HG03064 (cell line): ENCODE measurements around the gene ARHGAP24.
"Not testable (repeated sequence)": the region's sequence is repeated elsewhere in the genome, so short reads cannot be mapped to it uniquely, and the experiment has no call there.

Source experiments
- ATAC-seq: cut with Tn5 transposase; IDR thresholded peaks from one replicate; pipeline ENCODE4 v1.9.1; 2021; ENCODE audit warnings: low read depth; ENCODE audit not compliant: unreplicated experiment

ARHGAP24 gene

DNA sequence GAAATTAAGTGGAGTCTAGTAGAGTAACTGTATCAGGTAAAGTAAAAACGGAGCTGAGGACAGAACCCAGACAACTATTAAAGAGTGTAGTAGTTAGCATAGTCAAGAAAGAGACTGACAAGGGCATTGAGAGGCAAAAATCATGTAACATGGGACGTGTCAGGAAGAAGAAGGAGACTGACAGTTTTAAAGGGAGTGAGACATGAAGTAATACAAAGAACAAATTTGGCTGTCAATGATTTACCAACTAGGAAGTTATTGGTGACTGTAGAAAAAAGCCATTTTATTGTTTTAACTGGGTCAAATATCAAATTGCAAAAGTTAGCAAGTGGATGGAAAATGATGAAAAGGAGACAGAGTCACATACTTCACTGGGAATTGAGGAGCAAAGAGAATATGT is 462.6 kb downstream of the ARHGAP24 start:
- no peak for ATAC-seq

DNA sequence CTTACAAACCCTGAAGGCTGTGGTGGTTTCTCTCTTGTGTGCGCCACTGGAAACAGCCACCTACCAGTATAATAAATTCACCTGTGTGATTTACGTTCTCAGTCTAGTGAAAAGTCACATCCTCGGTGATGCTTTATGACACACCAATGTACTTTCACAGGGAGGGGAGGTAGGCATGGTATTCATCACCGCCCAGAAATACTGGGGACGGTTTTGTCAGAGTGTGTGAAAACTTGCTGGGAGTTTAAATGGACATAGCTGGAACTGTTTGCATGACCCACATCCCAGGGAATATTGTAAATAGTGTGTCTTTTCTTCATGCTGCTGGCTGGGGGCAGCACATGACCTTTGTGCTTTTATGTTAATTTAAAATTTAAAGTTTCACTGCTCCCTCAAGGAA is 463.1 kb downstream of the ARHGAP24 start:
- ATAC-seq: no peak

DNA sequence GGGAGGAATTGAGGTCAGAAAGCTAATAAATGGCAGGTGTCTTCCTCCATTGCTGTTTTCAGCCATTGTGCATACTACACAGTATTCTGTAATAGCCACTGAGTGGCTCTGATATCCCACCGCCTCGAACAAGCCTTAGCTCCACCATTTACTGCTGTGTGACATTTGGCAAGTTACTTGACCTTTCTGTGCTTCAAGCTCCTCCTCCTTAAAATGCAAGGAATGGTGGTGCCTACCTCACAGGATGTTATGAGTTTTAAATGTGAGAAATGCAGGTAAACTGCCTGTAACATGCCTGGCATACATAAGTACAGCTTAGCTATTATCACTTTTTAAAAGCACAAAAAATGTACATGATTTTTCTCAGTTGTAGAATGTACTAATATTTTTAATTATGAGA is 464.0 kb downstream of the ARHGAP24 start:
- no peak for ATAC-seq

DNA sequence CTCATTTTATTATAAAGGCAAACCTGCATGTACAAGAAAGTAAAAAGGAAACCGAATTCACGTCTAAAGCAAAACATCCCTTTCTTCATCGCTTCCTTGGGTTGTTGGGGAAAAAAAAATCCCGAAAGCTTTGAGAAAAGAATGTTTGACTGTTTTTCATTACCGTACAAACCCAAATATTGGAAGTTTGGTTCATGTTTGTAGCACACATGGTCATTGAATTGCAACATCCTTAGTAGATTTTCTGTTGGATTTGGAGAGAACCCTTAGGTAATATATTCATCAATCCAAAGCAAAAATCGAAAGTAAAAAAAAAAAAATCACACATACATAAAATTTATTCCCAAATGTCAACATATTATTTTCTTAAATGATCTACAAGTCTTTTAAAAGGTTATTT is 464.6 kb downstream of the ARHGAP24 start:
- no peak for ATAC-seq

DNA sequence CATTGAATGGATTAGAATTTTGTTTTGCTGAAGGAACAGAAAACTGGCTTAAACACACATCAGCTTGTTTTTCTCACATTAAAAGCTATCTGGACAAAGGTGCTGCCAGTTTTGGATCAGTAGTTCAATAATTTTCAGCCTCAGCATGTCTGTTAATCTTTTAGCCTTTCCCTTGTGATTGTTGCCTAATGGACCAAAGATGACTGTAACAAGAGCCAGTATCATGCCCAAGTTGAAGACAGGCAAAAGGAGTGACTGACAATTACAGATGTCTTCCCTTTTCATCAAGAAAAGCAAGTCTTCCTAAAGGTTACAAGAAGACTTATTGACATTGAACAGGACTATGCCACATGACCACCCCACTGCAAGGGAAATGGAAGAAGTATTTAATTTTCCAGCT is 465.2 kb downstream of the ARHGAP24 start:
- ATAC-seq: no peak

DNA sequence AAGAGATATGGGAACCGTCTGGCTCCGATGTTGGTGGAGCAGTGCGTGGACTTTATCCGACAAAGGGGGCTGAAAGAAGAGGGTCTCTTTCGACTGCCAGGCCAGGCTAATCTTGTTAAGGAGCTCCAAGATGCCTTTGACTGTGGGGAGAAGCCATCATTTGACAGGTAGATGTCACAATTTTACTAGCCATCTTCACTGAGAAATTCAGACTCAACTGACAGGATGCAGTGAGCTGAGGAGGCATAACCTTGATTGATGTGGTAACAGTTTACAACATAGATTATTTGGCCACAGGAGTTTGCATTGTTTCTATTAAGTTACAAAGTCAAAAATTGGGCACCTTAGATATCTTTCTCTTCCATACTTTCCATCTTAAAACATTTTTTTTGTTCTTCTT is 467.2 kb downstream of the ARHGAP24 start:
- ATAC-seq: no peak

DNA sequence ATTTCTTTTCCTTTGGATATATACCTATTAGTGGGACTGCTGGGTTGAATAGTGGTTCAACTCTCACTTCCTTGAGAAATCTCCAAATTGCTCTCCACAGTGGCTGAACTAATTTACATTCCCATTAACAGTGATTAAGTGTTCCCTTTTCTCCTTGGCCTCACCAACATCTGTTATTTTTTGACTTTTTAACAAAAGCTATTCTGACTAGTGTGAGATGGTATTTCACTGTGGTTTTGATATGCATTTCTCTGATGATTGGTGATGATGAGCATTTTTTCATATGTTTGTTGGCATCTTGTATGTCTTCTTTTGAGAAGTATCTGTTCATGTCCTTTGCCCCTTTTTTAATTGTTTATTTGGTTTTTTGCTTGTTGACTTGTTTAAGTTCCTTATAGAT is 471.9 kb downstream of the ARHGAP24 start:
- ATAC-seq: no peak

DNA sequence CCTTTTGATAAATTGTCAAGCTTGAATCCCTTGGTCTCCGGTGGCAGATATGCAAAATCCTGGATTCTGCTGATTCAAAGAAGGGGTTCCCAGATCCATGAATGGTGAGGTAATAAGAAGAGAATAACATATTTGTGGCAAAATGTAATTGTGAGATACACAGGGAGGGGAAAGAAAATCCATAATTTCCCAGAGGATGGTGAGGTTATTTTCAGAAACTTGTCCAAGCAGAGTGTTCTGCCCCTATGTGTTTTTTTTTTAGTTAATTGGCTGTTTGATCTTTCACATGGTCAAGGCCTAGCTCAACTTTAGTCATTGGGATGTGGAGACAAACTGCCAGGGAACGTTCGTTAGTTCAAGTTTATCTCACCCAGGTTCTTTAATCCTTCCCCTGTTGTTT is 476.1 kb downstream of the ARHGAP24 start:
- ATAC-seq: no peak

DNA sequence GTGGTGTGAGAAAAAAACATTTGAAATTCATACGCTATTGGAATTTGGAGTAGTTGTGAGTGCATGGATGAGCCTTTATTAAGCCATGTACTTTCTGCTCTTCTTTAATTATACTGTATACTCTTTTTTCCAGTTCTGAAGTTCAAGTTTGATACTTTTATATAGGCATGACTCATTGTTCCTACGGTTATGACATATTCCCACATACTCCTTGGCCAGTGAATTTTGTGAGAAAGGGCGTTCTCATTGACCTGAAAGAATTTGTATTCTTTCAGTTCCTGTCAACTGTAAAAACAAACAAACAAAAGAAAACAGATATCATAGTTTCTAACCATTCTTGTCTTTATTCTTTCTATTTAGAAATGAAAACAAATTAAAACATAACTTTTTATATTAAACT is 477.6 kb downstream of the ARHGAP24 start:
- ATAC-seq: no peak

DNA sequence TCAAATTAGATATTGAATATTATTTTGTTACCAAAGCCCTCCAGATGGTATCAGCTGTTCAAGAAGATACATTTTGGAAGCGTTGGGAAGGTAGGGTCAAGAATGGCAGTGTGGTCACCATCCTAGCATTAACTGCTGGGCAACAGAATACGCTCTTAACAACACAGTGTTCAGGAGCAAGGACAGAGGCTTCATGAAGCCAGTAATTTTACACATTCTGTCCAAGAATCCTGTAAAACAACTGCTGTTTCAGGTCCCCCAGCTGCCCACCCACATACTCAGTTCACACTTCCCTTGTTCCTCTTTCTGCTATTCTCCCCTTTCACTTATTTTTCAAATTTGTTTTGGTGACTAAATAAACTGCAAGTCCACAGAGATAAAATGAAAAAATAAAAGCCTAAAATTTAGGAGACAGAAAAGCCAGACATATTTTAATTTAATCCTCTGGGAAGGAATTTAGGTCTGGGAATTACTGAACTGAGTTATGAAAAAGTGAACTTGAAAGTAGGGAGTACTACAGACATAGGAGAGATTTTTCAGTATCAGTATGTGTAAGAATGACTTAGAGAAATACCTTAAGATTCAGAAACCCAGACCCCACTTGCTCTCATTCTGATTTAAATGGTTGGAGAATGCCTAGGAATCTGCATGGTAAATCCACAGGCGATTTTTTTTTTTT is 478.2 kb downstream of the ARHGAP24 start:
- no peak for ATAC-seq

DNA sequence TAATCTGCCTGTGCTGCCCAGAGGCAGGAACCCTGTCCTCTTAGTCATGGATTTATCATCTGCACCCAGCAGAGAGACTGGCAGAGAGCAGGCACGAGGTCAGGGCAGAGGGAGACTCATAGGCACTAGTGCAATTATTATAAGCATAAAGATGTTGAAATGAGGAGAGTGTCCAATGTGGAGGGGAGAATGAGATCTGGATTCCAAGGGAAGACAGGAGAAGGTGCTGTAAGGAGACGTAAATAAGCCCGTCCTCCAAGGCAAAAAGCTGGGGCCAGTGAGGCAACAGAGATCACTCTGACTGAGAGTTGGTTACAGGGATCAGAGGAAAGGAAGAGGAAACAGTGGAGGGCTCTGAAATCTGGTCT is 478.7 kb downstream of the ARHGAP24 start:
- no peak for ATAC-seq

DNA sequence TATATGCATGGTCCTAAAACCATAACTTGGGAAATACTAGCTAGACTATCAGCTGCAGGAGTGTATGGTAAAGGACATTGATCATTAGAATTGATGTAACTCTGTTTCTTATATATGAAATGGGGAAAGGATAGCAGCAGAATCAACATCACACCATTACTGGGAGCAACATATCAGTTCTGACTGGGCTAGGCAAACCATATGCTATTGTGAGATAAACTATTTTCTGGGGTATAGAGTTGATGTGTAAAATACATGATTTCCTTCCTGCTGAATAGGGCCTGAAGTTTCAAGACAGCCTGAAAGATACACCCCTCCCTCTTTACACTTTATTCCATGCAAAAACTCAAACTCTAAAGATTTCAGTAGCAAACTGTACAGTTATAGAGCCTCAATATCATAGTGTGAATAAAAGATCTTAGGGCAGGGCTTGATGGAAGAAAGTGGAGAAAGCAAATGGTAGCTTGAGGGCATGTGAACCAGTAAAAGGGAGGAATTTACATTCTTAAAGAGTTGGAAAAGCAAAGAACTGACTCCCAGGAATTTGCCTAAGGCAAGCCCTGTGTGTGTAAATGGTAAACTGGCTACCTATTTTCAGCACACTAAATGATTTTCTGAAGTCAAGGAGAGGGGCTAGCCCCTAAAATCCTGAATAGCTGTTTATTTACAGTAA is 480.8 kb downstream of the ARHGAP24 start:
- ATAC-seq: no peak

DNA sequence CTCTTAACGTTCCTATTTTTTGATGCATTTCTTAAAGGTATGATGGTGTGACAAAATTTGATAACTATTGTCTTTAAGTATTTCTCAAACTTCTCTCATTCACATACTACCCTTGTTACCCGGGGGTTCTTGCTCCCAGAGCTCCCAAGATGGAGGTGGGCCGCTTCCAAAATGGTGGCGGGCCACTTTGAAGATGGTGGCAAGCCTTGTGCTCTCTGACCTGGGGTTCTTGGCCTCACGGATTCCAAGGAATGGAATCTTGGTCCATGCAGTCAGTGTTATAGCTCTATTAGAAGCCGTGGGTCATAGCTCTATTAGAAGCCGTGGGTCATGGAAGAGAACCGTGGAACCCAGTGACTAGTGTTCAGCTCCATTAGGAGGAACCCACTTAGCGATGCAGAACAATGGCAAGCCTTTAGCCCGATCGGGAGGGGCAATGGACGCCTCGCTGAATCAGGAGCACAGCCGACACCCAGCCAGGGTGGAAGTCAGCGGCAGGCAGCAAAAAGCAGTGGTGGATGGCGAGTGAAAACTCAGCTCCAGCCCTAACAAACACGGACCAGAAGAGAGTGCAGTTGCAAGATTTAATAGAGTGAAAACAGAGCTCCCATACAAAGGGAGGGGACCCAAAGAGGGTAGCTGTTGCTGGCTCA is 481.5 kb downstream of the ARHGAP24 start:
- ATAC-seq: no peak

DNA sequence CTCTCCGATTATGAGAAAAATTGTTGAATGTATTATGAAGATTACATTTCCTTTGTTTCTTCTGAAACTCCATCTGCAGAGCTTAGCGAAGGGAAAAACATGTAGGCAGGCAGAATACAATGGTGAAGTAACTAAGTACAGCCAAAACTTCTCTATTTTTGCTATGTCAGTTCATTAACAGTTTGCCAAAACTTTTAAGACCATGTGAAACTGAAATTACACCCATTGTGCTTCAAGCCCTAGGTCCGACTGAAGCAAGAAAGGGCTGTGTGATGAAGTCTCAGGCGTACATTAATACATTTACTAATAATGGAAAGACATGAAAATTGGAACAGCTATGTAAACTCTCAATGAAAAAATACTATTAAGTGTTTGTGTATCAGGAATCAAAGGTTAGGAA is 486.9 kb downstream of the ARHGAP24 start:
- ATAC-seq: no peak

DNA sequence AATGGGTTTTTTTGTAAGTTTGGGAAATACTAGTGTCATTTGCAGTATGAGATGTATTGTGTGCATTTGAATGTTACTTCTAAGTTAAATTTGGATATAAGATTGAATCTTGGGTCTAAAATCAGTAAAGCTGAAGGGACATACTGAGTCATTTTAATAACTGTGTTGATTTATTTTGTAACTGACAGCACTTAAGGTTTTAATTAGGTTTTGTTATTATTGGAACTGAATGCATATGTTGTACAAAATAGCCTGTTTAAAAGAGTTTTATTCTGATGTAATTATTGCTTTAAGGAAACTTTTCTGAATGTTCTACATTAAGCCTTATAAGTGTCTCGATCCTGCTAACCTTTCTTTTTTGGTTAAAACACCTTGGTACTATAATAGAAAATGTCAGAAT is 488.3 kb downstream of the ARHGAP24 start:
- ATAC-seq: no peak

DNA sequence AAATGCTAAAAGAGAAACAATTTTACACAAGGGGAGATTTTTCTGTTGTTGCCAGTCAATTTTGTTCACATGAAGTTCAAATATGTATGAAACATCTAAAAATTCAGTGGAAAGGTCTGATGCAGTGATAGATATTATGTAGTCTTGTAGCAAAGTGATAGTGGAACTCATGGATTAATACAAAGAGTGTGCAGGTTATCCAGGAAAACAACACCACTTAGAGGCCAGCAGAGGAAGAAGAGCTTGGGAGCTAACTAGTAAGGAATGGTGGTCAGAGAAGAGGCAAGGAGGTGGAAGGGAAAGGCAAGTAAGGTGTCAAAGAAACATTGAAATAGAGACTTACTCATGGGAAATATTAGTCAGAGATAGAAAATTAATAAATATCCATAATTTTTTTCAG is 489.3 kb downstream of the ARHGAP24 start:
- ATAC-seq: no peak

DNA sequence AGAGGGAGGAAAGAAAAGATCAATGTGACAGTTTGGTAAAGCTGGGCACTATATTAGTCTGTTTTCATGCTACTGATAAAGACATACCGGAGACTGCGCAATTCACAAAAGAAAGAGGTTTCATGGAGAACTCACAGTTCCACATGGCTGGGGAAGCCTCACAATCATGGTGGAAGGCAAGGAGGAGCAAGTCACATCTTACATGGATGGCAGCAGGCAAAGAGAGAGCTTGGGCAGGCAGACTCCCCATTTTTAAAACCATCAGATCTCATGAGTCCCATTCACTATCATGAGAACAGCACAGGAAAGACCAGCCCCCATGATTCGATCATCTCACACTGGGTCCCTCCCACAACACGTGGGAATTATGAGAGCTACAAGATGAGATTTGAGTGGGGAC is 490.1 kb downstream of the ARHGAP24 start:
- not testable (repeated sequence) for ATAC-seq

DNA sequence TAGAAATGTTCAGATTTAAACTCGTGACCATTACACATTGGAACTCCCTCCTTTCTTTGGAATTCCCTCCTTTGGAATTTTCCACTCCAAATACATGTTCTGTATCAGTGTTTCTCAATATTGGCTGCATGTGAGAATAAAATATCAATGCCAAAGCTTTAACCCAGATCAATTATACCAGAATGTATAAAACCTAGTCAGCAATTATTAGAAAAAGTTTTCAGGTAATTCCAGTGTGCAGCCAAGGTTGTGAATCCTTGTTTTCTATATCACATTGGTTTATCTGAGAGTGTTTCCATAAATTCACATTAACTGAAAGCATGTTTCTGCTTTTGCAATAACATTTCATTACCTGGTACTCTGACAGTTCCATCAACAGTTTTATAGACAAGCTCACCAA is 490.6 kb downstream of the ARHGAP24 start:
- no peak for ATAC-seq

DNA sequence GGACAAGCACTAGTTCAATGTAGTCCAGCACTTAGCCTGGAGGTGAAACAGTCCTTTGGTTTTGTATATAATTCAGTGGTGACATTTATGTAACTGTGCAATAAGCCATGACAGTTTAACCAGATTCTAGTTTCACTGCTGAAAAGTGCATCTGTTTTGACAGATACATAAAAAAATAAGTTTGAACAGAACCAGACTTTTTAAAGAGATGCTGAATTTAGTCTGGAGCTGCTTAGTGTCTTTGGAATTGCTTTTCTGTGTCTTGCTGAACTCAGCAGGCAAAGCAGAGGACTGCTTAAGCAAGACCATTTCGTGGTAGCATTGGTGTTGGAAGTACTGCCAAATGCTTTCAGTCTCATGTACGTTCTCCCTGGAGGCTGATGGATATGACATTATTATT is 491.4 kb downstream of the ARHGAP24 start:
- no peak for ATAC-seq

DNA sequence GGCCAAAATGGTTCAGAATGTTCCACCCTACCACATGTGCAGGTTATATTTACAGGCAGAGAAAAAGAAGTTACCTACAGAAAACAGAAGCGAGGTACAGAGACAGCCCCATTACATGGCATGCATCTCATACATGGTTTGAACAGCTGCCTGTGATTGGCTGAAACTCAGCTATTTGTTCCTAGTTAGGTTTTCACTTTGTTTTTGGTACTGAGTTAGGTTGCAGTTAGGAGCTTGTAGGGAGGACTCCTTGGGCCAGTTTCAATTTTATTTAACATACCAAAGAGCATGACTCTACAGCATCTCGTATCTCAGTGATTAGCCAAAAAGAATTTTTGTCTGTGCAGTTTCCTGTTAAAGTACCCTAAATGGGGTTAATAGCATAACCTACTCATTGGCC is 492.9 kb downstream of the ARHGAP24 start:
- ATAC-seq: no peak

DNA sequence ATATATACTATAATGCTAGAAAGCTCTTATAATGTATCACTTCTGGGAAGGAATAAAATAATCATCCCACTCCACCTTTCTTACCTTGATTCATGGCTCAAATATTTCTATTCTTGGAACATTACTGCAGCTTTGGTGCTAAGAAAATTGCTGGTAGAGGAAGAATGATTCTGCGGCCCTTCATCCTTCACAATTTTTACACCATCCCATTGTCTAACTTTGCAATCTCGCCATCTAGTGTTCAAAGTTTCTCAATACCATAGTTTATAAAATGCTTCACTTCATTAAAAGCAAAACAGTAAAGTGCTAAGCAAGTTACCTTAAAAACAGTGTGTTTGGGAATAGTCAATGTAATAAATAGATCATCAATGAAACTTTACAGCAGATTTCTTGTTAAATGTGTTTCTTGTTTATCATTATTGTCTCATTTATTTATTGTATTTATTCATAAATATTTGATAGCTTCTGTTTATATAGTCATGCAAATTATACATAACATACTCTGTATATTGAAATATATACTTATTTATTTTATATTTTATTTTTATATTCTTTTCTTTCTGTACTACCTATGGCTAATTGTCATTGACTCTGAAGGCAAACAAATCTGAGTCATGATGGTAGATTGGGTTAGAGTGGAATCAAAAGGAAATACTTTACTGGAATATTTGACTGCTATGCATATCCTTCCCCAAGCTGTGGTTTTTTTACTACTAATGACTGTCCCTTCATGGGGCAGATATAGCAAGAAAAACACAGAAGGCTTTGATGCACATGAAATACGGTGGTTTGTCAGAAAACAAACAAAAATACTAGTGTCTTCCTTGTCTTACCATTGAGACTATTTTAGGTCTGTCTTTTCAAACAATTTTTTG is 494.2 kb downstream of the ARHGAP24 start:
- no peak for ATAC-seq
